Esophagus muscularis mucosa (tissue), 4 donors: Measurements from ENCODE around the gene TEX101. TPM values are rescaled to one million over a fixed set of nuclear protein-coding genes. Genes with fewer than 3 reads are reported as not detected.
A peak's percentile ranks its signal among the peaks of the same experiment; 100 is the strongest.

Experiments used
- DNase-seq: peaks from one replicate; pipeline ENCODE4 v3.0.0-alpha.2; 2017; ENCODE audit errors: extremely low spot score
- H3K27ac ChIP-seq, 4 donors: fragments of 200-600 bp; sonication (generic); replicated peaks in 1 of 4; 1 replicate in 3 of 4; 2 replicates in 1 of 4; pipeline ENCODE4 v1.5.1; 2016 to 2019; ENCODE audit warnings: mild to moderate bottlenecking in 1 of 4
- H3K27me3 ChIP-seq, 4 donors: fragments of 200-600 bp; sonication (generic); one replicate each; pipeline versions ENCODE4 v1.5.1 to v1.6.0; 2016 to 2019
- H3K36me3 ChIP-seq, 4 donors: fragments of 200-600 bp; sonication (generic); one replicate each; pipeline ENCODE4 v1.5.1; 2016 to 2019
- H3K4me1 ChIP-seq, 4 donors: fragments of 200-600 bp; sonication (generic); one replicate each; pipeline ENCODE4 v1.5.1; 2016 to 2019
- H3K4me3 ChIP-seq, 4 donors: fragments of 200-600 bp; sonication (generic); 1 replicate in 2 of 4; 2 replicates in 2 of 4; pipeline ENCODE4 v1.5.1; 2016 to 2019; ENCODE audit warnings: mild to moderate bottlenecking in 4 of 4, moderate library complexity in 1 of 4
- H3K9me3 ChIP-seq, 4 donors: fragments of 200-600 bp; sonication (generic); 1 replicate in 3 of 4; 2 replicates in 1 of 4; pipeline ENCODE4 v1.5.1; 2016 to 2019
- EP300 ChIP-seq: sonication (generic); formaldehyde crosslinking; IDR thresholded peaks from one replicate; pipeline ENCODE4 v1.6.1; 2017; ENCODE audit warnings: antibody characterized with exemption
- POLR2A ChIP-seq: fragments of 450-650 bp; IDR thresholded peaks from one replicate; pipeline ENCODE4 v1.6.1; 2017; ENCODE audit warnings: antibody characterized with exemption, moderate library complexity, mild to moderate bottlenecking, low read depth
- POLR2AphosphoS5 ChIP-seq, 2 donors: sonication (generic); formaldehyde crosslinking; IDR thresholded peaks; one replicate each; pipeline ENCODE4 v1.6.1; 2017; ENCODE audit warnings: antibody characterized with exemption in 2 of 2
- WGBS: methylation state at CpG from one replicate; pipeline ENCODE4 v1.1.5; 2018; 5-methylcytosine and 5-hydroxymethylcytosine counted together
- intact Hi-C: fragments of 100-400 bp; cut with DNase I; formaldehyde crosslinking; loops from one replicate; pipeline ENCODE4 v1.15.1; 2023
- total RNA-seq, 4 donors: library from RNA; depleted of rRNA; stranded (reverse); fragments of >200 nt; gene quantifications; one replicate each; pipeline versions ENCODE4 v1.1.0 to v1.2.1, GENCODE V29; 2016
- TF ChIP-seq, protein P1 (sequence below), 3 experiments: fragments of 200-600 bp in 2 of 3; fragments of 450-650 bp in 1 of 3; sonication (generic) in 2 of 3; IDR thresholded peaks; one replicate each; pipeline ENCODE4 v1.5.1; 2017 to 2019; ENCODE audit warnings: antibody characterized with exemption in 3 of 3, mild to moderate bottlenecking in 2 of 3, moderate library complexity in 1 of 3

The TEX101 gene
- total RNA-seq, 4 donors from 2014 or later, result not detected

DNA sequence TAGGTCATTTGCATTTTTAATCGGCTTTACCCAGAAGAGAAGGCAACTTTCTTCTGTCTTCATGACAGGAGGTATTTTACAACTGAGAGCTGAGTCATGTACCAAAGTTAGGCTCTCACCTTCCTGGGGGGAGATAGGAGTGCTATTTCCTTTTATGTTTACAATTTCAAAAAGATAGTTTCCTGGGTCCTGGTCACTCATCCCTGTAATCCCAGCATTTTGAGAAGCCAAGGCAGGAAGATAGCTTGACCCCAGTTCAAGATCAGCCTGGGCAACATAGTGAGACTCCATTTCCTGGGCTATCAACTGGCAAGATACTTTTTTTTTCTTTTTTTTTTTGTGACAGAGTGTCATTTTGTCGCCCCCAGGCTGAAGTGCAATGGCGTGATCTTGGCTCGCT is 43.1 kb downstream of the TEX101 start:
- DNase-seq, result no peak
- peaks cover 0 to 12% (median 8%) of the 10 kb centered on the region in 4 donors for H3K4me1 ChIP-seq
- no peak for TF ChIP-seq POLR2A
- TF ChIP-seq POLR2AphosphoS5 (IDR thresholded peaks at IDR 0.05), result no peak
- no peak for TF ChIP-seq EP300
- TF ChIP-seq, protein P1, sequence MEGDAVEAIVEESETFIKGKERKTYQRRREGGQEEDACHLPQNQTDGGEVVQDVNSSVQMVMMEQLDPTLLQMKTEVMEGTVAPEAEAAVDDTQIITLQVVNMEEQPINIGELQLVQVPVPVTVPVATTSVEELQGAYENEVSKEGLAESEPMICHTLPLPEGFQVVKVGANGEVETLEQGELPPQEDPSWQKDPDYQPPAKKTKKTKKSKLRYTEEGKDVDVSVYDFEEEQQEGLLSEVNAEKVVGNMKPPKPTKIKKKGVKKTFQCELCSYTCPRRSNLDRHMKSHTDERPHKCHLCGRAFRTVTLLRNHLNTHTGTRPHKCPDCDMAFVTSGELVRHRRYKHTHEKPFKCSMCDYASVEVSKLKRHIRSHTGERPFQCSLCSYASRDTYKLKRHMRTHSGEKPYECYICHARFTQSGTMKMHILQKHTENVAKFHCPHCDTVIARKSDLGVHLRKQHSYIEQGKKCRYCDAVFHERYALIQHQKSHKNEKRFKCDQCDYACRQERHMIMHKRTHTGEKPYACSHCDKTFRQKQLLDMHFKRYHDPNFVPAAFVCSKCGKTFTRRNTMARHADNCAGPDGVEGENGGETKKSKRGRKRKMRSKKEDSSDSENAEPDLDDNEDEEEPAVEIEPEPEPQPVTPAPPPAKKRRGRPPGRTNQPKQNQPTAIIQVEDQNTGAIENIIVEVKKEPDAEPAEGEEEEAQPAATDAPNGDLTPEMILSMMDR (IDR thresholded peaks at IDR 0.05), result no peak
- peaks cover 0 to 6% (median 3%) of the 10 kb centered on the region in 4 donors for H3K36me3 ChIP-seq
- H3K4me3 ChIP-seq, result no peak overlapping the region
- H3K9me3 ChIP-seq, result no peaks in the 10 kb centered on the region
- 90% methylated on average over 4 of the region's 4 CpGs for WGBS
- H3K27me3 ChIP-seq, result no peaks in the 10 kb centered on the region
- intact Hi-C loops, result no loop called here
- H3K27ac ChIP-seq, result no peak overlapping the region

DNA sequence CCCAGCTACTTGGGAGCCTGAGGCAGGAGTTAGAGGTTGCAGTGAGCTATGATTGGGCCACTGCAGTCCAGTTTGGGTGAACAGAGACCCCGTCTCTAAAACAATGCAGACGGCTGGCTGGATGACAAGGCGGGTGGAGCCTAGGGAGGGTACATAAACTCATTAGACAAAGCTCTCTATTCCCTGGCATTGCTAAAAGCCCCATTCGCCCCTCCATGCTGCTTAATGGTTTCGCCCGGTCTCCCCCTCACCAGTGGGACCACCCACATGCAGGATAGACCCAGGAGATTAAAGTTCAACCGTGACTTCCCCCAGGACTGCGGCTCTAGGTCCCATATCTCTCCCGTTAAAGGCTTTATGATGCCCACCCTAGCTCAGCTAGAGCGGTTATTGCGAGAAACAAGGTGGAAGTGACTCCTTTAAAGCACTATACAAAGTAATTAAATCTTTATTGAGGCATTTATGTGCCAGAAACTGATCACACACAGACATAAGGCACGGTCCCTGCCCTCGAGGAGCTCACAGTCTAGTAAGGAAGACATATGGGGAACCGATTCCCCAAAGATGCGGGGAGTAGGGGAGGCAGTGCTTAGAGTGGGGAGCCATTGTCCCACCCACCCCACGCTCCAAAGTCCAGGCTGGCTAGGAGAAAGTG is 45.8 kb downstream of the TEX101 start:
- H3K27me3 ChIP-seq, result no peaks in the 10 kb centered on the region
- peaks cover 0 to 6% (median 3%) of the 10 kb centered on the region in 4 donors for H3K36me3 ChIP-seq
- H3K9me3 ChIP-seq, result no peaks in the 10 kb centered on the region
- H3K4me3 ChIP-seq, result no peak overlapping the region
- peaks cover 6 to 29% (median 26%) of the 10 kb centered on the region in 4 donors for H3K4me1 ChIP-seq
- 82% methylated on average over 16 of the region's 16 CpGs for WGBS
- no peak overlapping the region for H3K27ac ChIP-seq
- DNase-seq, result no peak
- intact Hi-C loops, result loop anchor here (5.0 kb wide), 1 partner anchor 42 kb away; the partner anchor contains the start of gene PHLDB3
- TF ChIP-seq EP300, result no peak
- TF ChIP-seq, protein P1 (IDR thresholded peaks at IDR 0.05), result no peak
- TF ChIP-seq POLR2A, result no peak
- TF ChIP-seq POLR2AphosphoS5 (IDR thresholded peaks at IDR 0.05), result no peak

DNA sequence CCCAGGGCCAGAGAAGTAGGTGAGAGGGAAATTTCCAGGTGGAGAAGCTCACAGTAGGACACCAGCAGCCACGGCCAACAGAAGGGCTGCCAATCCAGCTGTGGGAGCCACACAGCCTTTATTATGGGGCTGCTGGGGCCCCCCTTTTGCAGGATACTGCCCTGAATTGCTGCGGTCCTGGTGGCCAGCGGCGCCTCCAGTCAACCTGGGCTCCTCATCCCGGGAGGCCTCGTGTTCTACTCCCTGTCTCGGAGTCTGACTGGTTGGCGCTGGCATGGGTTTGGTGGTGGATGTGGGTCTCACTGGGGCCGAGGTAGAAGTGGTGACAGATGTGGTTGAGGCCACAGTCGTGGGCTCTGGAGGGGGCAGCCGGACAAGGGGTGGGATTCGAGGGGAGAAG is 46.6 kb downstream of the TEX101 start:
- Histone ChIP-seq H3K27me3 (no peaks in the 10 kb centered on the region), H3K36me3 (peaks cover 0 to 6% (median 3%) of the 10 kb centered on the region in 4 donors), H3K4me1 (peaks cover 6 to 30% (median 25%) of the 10 kb centered on the region in 4 donors), H3K9me3 (no peaks in the 10 kb centered on the region), H3K27ac (no peak overlapping the region), H3K4me3 (no peak overlapping the region)
- TF ChIP-seq, protein P1 (IDR thresholded peaks at IDR 0.05), result no peak
- no peak for TF ChIP-seq POLR2A
- TF ChIP-seq POLR2AphosphoS5 (IDR thresholded peaks at IDR 0.05), result no peak
- TF ChIP-seq EP300, result no peak
- DNase-seq, result no peak
- WGBS, result 93% methylated on average over 12 of the region's 12 CpGs
- intact Hi-C loops, result loop anchor here (5.0 kb wide), 1 partner anchor 41 kb away; the partner anchor contains the start of gene PHLDB3

DNA sequence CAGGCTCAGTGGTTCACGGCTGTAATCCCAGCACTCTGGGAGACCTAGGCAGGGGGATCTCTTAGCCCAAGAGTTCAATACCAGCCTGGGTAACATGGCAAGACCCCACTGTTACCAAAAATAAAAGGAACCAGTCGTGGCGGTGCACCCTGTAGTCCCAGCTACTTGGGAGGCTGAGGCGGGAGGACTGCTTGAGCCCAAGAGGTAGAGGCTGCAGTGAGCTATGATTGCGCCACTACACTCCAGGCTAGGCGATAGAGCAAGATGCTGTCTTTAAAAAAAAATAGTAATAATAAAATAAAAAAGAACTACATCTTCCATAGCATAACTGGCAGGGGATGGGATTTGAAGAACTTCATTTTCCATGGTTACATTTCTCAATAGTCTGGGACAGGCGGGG is 47.7 kb downstream of the TEX101 start:
- Histone ChIP-seq H3K36me3 (peaks cover 0 to 6% (median 3%) of the 10 kb centered on the region in 4 donors), H3K4me3 (peak overlapping the region in 1 of 4 donors; percentile 79), H3K27ac (peak overlapping the region in 3 of 4 donors; percentile 89 to 94 (median 90)), H3K9me3 (no peaks in the 10 kb centered on the region), H3K27me3 (no peaks in the 10 kb centered on the region), H3K4me1 (peaks cover 6 to 30% (median 25%) of the 10 kb centered on the region in 4 donors)
- intact Hi-C loops, result loop anchor here (5.0 kb wide), 1 partner anchor 40 kb away; the partner anchor contains the start of gene PHLDB3
- no peak for DNase-seq
- 90% methylated on average over 7 of the region's 7 CpGs for WGBS
- TF ChIP-seq, protein P1 (IDR thresholded peaks at IDR 0.05), result no peak
- TF ChIP-seq POLR2A (no peak), POLR2AphosphoS5 (IDR thresholded peaks at IDR 0.05) (no peak), EP300 (no peak)
